A549 (cell line): ENCODE results near the gene ANK3.

Experiments
- BHLHE40 ChIP-seq: IDR thresholded peaks from 2 replicates; pipeline ENCODE4 v1.6.1; 2012; ENCODE audit warnings: low read depth, low read length, inconsistent platforms
- EP300 ChIP-seq, 2 experiments: fragments of >200 bp; sonication (Bioruptor Twin); formaldehyde crosslinking; IDR thresholded peaks; 2 replicates in 1 of 2; 3 replicates in 1 of 2; pipeline ENCODE4 v1.6.1; 2016 to 2017
- MAX ChIP-seq: IDR thresholded peaks from 2 replicates; pipeline ENCODE4 v1.6.1; 2012
- PBX3 ChIP-seq: IDR thresholded peaks from 2 replicates; pipeline ENCODE4 v1.6.1; 2012
- POLR2A ChIP-seq: IDR thresholded peaks from 2 replicates; pipeline ENCODE4 v1.6.1; 2012; ENCODE audit warnings: mild to moderate bottlenecking, low read length
- REST ChIP-seq: fragments of 200-600 bp; sonication (generic); IDR thresholded peaks from 2 replicates; pipeline ENCODE4 v1.6.1; 2016; ENCODE audit warnings: antibody characterized with exemption, mild to moderate bottlenecking, moderate library complexity
- TF ChIP-seq, protein P1 (sequence below): fragments of >200 bp; sonication (Bioruptor Twin); formaldehyde crosslinking; IDR thresholded peaks from 3 replicates; pipeline ENCODE4 v1.5.1; 2016

DNA sequence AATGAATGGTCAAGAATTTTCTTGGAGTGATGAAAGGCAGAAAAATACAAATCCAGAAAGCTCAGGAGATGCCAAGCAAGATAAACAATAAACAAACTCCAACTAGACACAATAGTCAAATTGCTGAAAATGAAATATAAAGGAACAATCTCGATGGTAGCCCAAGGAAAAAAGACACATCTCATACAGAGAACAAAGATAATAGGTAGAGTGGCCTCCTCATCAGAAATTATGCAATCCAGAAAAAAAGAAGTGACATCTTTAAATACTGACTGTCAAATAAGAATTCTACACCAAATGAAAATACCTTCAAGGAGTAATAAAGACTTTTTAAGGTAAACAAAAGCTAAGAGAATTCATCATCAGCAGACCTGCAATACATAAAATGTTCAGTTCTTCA is 150.4 kb downstream of the ANK3 start:
- no peak for TF ChIP-seq POLR2A
- TF ChIP-seq, protein P1, sequence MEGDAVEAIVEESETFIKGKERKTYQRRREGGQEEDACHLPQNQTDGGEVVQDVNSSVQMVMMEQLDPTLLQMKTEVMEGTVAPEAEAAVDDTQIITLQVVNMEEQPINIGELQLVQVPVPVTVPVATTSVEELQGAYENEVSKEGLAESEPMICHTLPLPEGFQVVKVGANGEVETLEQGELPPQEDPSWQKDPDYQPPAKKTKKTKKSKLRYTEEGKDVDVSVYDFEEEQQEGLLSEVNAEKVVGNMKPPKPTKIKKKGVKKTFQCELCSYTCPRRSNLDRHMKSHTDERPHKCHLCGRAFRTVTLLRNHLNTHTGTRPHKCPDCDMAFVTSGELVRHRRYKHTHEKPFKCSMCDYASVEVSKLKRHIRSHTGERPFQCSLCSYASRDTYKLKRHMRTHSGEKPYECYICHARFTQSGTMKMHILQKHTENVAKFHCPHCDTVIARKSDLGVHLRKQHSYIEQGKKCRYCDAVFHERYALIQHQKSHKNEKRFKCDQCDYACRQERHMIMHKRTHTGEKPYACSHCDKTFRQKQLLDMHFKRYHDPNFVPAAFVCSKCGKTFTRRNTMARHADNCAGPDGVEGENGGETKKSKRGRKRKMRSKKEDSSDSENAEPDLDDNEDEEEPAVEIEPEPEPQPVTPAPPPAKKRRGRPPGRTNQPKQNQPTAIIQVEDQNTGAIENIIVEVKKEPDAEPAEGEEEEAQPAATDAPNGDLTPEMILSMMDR, result no peak
- no peak for TF ChIP-seq BHLHE40
- no peak for TF ChIP-seq MAX
- TF ChIP-seq EP300 (IDR thresholded peaks at IDR 0.05), result no peak
- no peak for TF ChIP-seq REST
- no peak for TF ChIP-seq PBX3
